BJ (cell line): ENCODE results near the gene ACAD11. TPM values are rescaled to one million over a fixed set of nuclear protein-coding genes. Genes with fewer than 3 reads are reported as not detected.

ENCODE experiments used
- CTCF ChIA-PET: fragments of 350-600 bp; formaldehyde crosslinking; extraction: SDS; loops from one replicate; lab custom pipeline; 2021; ENCODE audit warnings: antibody characterized with exemption, inconsistent platforms; lab: Yijun Ruan, JAX
- POLR2A ChIA-PET: fragments of 300-600 bp; sonication (Branson Sonifier 250); formaldehyde crosslinking; extraction: SDS; loops from one replicate; lab custom pipeline; 2021; ENCODE audit warnings: antibody characterized with exemption; lab: Charles Lee
- DNase-seq: peaks from one replicate; pipeline ENCODE4 v3.0.0-alpha.2; 2011; ENCODE audit warnings: low read depth
- H3K27me3 ChIP-seq: 2 replicates; pipeline ENCODE4 v1.6.0; 2011; ENCODE audit warnings: low read length; ENCODE audit not compliant: control insufficient read depth, insufficient read depth
- H3K36me3 ChIP-seq: 2 replicates; pipeline ENCODE4 v1.5.1; 2011; ENCODE audit warnings: low read length; ENCODE audit not compliant: control insufficient read depth, insufficient read depth
- H3K4me3 ChIP-seq: 2 replicates; pipeline ENCODE4 v1.5.1; 2011; ENCODE audit warnings: low read depth, mild to moderate bottlenecking, control low read depth, low read length
- polyA plus RNA-seq: library from polyadenylated mRNA; depleted of rRNA; stranded (reverse); fragments of >200 nt; gene quantifications from 2 replicates; pipeline ENCODE4 v1.2.3, GENCODE V29; 2011
- TF ChIP-seq, protein P1 (sequence below): IDR thresholded peaks from 2 replicates; pipeline ENCODE4 v1.5.1; 2011; ENCODE audit warnings: low read depth, mild to moderate bottlenecking, control low read depth, inconsistent platforms, low read length, moderate library complexity; ENCODE audit not compliant: insufficient read depth

Gene ACAD11
- polyA plus RNA-seq, 1 experiment = 19.6 TPM

DNA sequence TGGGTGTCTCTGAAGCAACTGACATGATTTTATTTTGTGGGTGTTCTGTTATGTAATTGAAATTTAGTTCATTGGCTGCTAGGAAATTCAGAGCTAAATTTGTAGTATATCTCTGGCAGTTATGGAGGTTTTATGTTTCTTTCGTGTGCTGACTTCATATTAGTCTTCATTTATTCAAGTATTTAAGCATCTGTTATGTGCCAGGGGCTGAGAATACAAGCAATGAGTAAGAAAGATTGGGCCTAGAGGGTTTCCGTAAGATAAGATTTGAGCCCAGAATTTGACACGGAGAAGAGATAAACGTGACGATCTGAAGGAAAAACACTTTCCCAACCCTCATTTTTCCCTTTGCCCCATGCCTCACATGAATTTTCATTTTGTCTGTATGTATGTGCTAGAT, 137.7 kb downstream of the ACAD11 start:
- H3K4me3 ChIP-seq = no peak overlapping the region
- H3K27me3 ChIP-seq = no peaks in the 10 kb centered on the region
- peaks cover 7% of the 10 kb centered on the region for H3K36me3 ChIP-seq
- CTCF ChIA-PET = interaction anchor here (1.0 to 3.9 kb wide), 4 partner anchors 9 to 17 kb away, joined by 3 to 19 read pairs (median 4); no protein-coding TSS in a partner anchor
- POLR2A ChIA-PET = no interaction called here
- TF ChIP-seq, protein P1, sequence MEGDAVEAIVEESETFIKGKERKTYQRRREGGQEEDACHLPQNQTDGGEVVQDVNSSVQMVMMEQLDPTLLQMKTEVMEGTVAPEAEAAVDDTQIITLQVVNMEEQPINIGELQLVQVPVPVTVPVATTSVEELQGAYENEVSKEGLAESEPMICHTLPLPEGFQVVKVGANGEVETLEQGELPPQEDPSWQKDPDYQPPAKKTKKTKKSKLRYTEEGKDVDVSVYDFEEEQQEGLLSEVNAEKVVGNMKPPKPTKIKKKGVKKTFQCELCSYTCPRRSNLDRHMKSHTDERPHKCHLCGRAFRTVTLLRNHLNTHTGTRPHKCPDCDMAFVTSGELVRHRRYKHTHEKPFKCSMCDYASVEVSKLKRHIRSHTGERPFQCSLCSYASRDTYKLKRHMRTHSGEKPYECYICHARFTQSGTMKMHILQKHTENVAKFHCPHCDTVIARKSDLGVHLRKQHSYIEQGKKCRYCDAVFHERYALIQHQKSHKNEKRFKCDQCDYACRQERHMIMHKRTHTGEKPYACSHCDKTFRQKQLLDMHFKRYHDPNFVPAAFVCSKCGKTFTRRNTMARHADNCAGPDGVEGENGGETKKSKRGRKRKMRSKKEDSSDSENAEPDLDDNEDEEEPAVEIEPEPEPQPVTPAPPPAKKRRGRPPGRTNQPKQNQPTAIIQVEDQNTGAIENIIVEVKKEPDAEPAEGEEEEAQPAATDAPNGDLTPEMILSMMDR = no peak
- DNase-seq = no peak

DNA sequence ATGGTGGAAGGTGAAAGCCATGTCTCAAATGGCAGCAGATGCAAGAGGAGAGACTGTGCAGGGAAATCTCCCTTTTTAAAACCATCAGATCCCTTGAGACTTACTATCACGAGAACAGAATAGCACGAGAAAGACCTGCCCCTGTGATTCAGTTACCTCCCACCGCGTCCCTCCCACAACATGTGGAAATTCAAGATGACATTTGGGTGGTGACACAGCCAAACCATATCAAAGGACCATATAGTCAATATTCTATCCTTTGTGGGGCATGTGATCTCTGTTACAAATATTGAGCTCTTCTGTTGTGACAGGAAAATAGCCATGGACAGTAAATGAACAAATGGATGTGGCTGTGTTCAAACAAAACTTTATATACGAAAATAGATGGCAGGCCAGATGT, 139.7 kb downstream of the ACAD11 start:
- DNase-seq = no peak
- POLR2A ChIA-PET = interaction anchor here (0.6 kb wide), 1 partner anchor 35 kb away, joined by 4 read pairs; no protein-coding TSS in a partner anchor
- CTCF ChIA-PET = no interaction called here
- H3K36me3 ChIP-seq = peaks cover 10% of the 10 kb centered on the region
- TF ChIP-seq, protein P1 = no peak
- no peaks in the 10 kb centered on the region for H3K27me3 ChIP-seq
- no peak overlapping the region for H3K4me3 ChIP-seq

DNA sequence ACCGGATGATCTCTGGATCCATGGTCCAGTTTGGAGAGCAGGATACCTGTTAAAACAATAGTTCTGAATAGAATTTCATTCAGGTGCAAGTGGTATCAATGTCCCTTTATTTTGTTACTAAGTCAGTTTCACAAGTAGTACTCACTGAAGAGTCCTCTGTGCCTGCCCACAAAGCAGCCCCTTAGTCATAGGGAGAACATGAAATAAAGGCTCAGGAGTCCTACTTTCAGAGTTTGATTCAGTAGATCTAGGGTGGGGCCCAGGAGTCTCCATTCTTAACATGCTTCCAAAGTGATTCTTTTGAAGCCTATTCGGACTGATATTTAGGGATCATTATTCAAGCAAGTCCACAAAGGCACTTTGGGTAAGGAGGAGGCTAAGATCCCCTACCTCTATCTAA, 142.3 kb downstream of the ACAD11 start:
- Histone ChIP-seq H3K27me3 (no peaks in the 10 kb centered on the region), H3K4me3 (no peak overlapping the region), H3K36me3 (peaks cover 15% of the 10 kb centered on the region)
- TF ChIP-seq, protein P1 = no peak
- ChIA-PET POLR2A (no interaction called here), CTCF (interaction anchor here (1.0 kb wide), 1 partner anchor 125 kb away, joined by 3 read pairs; no protein-coding TSS in a partner anchor)
- no peak for DNase-seq

DNA sequence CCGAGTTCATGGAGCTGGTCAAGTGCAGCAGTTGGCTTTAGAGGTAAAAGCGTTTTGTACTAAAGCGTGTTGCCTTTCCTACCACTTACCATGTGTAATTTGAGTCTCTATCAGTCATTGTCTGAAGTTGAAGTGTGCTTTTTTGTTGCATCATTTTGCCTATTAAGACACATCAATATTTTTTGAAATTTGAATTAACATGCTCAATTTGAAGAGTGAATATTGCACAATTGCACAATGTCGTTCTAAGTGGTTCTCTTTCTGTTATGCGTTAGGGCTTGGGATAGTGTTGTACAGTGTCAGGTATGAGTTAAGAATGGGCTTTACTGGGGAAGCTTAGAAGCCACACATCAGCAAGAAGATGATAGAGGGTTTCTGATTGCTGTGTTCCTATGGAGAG, 146.6 kb downstream of the ACAD11 start:
- Histone ChIP-seq H3K4me3 (no peak overlapping the region), H3K36me3 (peaks cover 14% of the 10 kb centered on the region), H3K27me3 (no peaks in the 10 kb centered on the region)
- CTCF ChIA-PET = interaction anchor here (1.4 kb wide), 1 partner anchor 14 kb away, joined by 4 read pairs; no protein-coding TSS in a partner anchor
- POLR2A ChIA-PET = no interaction called here
- DNase-seq = no peak
- TF ChIP-seq, protein P1 = no peak

DNA sequence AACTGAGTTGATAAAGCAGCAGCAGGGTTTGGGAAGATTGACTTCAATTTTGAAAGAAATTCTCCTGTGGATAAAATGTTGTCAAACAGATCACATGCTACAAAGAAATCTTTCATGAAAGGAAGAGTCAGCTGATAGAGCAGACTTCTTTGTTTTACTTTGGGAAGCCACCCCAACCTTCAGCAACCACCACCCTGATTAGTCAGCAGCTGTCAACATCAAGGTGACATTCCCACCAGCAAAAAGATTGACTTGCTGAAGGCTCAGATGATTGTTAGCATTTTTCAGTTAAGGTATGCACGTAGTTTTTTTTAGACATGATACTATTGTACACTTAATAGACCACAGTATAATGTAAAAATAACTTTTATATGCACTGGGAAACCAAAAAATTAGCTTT, 150.1 kb downstream of the ACAD11 start:
- POLR2A ChIA-PET = no interaction called here
- no peaks in the 10 kb centered on the region for H3K27me3 ChIP-seq

More for the DNA sequence above, 150.1 kb downstream of the ACAD11 start:
- Histone ChIP-seq H3K4me3 (no peak overlapping the region), H3K36me3 (peaks cover 12% of the 10 kb centered on the region)
- TF ChIP-seq, protein P1 = no peak
- CTCF ChIA-PET = interaction anchor here (1.1 to 1.5 kb wide), 3 partner anchors 18 to 158 kb away, joined by 3 to 4 read pairs (median 4); no protein-coding TSS in a partner anchor
- no peak for DNase-seq
